Thoracic aorta endothelial cell (primary cell): ENCODE results near the gene TNIP1. TPM values are rescaled to one million over a fixed set of nuclear protein-coding genes. Genes with fewer than 3 reads are reported as not detected.

ENCODE experiments used
- total RNA-seq: library from RNA; depleted of rRNA; stranded (reverse); fragments of >200 nt; gene quantifications from 2 replicates; pipeline ENCODE4 v1.2.3, GENCODE V29; 2012

The TNIP1 gene
- 74.5 and 77.5 TPM in 2 replicates for total RNA-seq

GRCh38 chr5:151080613-151081430, at the start of gene TNIP1:
TNIP1 (minus strand) TSS chr5:151081034; CDS start chr5:151065095, 15,939 bp downstream.

GRCh38 chr5:151020304-151021110, 60.3 kb downstream of the TNIP1 start, which contains the start of gene GPX3:
GPX3 (plus strand) TSS chr5:151020591; CDS start chr5:151020655, 64 bp downstream.

Other genes starting within 250 kb of the TNIP1 start
- not detected in 2 replicates for gene IRGM, start 234.5 kb downstream of the TNIP1 start, total RNA-seq
- gene ZNF300, start 176.1 kb downstream of the TNIP1 start, total RNA-seq, result 7.4 and 11.4 TPM in 2 replicates
- gene GPX3, start 60.4 kb downstream of the TNIP1 start, total RNA-seq, result 4.7 and 15.5 TPM in 2 replicates
- gene ANXA6, start 76.7 kb upstream of the TNIP1 start, total RNA-seq, result 221 and 234 TPM in 2 replicates
- gene CCDC69, start 143.1 kb upstream of the TNIP1 start, total RNA-seq, result 8.4 and 14.6 TPM in 2 replicates
- 19.5 and 19.9 TPM in 2 replicates for gene GM2A, start 172.2 kb upstream of the TNIP1 start, total RNA-seq
- gene SLC36A3, start 222.7 kb upstream of the TNIP1 start, total RNA-seq, result not detected in 2 replicates